H9 (cell line): Measurements from ENCODE around the gene LMF2. TPM values are rescaled to one million over a fixed set of nuclear protein-coding genes. Genes with fewer than 3 reads are reported as not detected.

Source experiments
- DNase-seq: peaks from one replicate; pipeline ENCODE4 v3.0.0-alpha.2; 2017
- H2AFZ ChIP-seq: one replicate; pipeline ENCODE4 v1.6.1; 2013; ENCODE audit warnings: mild to moderate bottlenecking, low read length, control low read depth, moderate library complexity
- H2AK5ac ChIP-seq: 2 replicates; pipeline ENCODE4 v1.6.1; 2013; ENCODE audit warnings: low read length, control low read depth, mixed read lengths; ENCODE audit not compliant: insufficient read length
- H2BK120ac ChIP-seq: one replicate; pipeline ENCODE4 v1.6.1; 2013; ENCODE audit warnings: low read depth, mild to moderate bottlenecking, low read length, control low read depth, inconsistent platforms; ENCODE audit not compliant: poor library complexity, severe bottlenecking
- H2BK12ac ChIP-seq: 2 replicates; pipeline ENCODE4 v1.6.1; 2013; ENCODE audit warnings: low read length, control low read depth, mixed read lengths, low read depth; ENCODE audit not compliant: insufficient read length
- H2BK15ac ChIP-seq: 2 replicates; pipeline ENCODE4 v1.6.1; 2013; ENCODE audit warnings: low read depth, low read length, control low read depth
- H2BK20ac ChIP-seq: one replicate; pipeline ENCODE4 v1.6.1; 2013; ENCODE audit warnings: low read depth, mild to moderate bottlenecking, low read length, control low read depth, inconsistent platforms; ENCODE audit not compliant: poor library complexity, severe bottlenecking
- H2BK5ac ChIP-seq: 2 replicates; pipeline ENCODE4 v1.6.1; 2013; ENCODE audit warnings: low read length, control low read depth, mixed read lengths; ENCODE audit not compliant: insufficient read length
- H3K14ac ChIP-seq: 2 replicates; pipeline ENCODE4 v1.6.1; 2013; ENCODE audit warnings: low read length, control low read depth; ENCODE audit not compliant: insufficient read depth
- H3K18ac ChIP-seq: 2 replicates; pipeline ENCODE4 v1.6.1; 2013; ENCODE audit warnings: low read depth, mild to moderate bottlenecking, mixed read lengths, low read length, control low read depth; ENCODE audit not compliant: insufficient read length
- H3K23ac ChIP-seq: 2 replicates; pipeline ENCODE4 v1.6.1; 2013; ENCODE audit warnings: low read length, control low read depth, mixed read lengths, low read depth; ENCODE audit not compliant: insufficient read length
- H3K23me2 ChIP-seq: 2 replicates; pipeline ENCODE4 v1.6.1; 2013; ENCODE audit warnings: low read depth, mild to moderate bottlenecking, mixed read lengths, low read length, control low read depth; ENCODE audit not compliant: insufficient read length, poor library complexity, severe bottlenecking
- H3K27ac ChIP-seq: 2 replicates; pipeline ENCODE4 v1.5.1; 2013; ENCODE audit warnings: low read length, control low read depth, mixed read lengths, low read depth; ENCODE audit not compliant: insufficient read length
- H3K27me3 ChIP-seq: 2 replicates; pipeline ENCODE4 v1.6.1; 2013; ENCODE audit warnings: low read length, control low read depth, inconsistent platforms; ENCODE audit not compliant: insufficient read depth
- H3K4ac ChIP-seq: 2 replicates; pipeline ENCODE4 v1.6.1; 2013; ENCODE audit warnings: low read depth, mild to moderate bottlenecking, control low read depth, inconsistent platforms, low read length, moderate library complexity
- H3K4me1 ChIP-seq: 2 replicates; pipeline ENCODE4 v1.6.1; 2013; ENCODE audit warnings: low read length, control low read depth, inconsistent platforms; ENCODE audit not compliant: insufficient read depth
- H3K4me2 ChIP-seq: 2 replicates; pipeline ENCODE4 v1.6.1; 2013; ENCODE audit warnings: low read length, control low read depth, mixed read lengths; ENCODE audit not compliant: insufficient read length, insufficient read depth
- H3K56ac ChIP-seq: 2 replicates; pipeline ENCODE4 v1.6.1; 2013; ENCODE audit warnings: low read depth, mild to moderate bottlenecking, mixed read lengths, low read length, control low read depth; ENCODE audit not compliant: insufficient read length
- H3K79me1 ChIP-seq: 2 replicates; pipeline ENCODE4 v1.6.1; 2013; ENCODE audit warnings: low read depth, mild to moderate bottlenecking, moderate library complexity, low read length, control low read depth, inconsistent platforms; ENCODE audit not compliant: insufficient read depth, poor library complexity, severe bottlenecking
- H3K79me2 ChIP-seq: 2 replicates; pipeline ENCODE4 v1.6.1; 2013; ENCODE audit warnings: low read length, control low read depth, inconsistent platforms; ENCODE audit not compliant: insufficient read depth
- H3K9ac ChIP-seq: 2 replicates; pipeline ENCODE4 v1.6.1; 2013; ENCODE audit warnings: low read length, control low read depth, mixed read lengths; ENCODE audit not compliant: insufficient read length; ENCODE audit errors: extremely low read depth
- H3K9me3 ChIP-seq: one replicate; pipeline ENCODE4 v1.6.1; 2013; ENCODE audit warnings: low read depth, low read length, inconsistent platforms; ENCODE audit not compliant: control insufficient read depth
- H3T11ph ChIP-seq: one replicate; pipeline ENCODE4 v1.6.1; 2013; ENCODE audit warnings: mild to moderate bottlenecking, low read length, control low read depth, inconsistent platforms
- H4K20me1 ChIP-seq: one replicate; pipeline ENCODE4 v1.6.1; 2013; ENCODE audit not compliant: control insufficient read depth, insufficient read length, insufficient read depth
- H4K5ac ChIP-seq: 2 replicates; pipeline ENCODE4 v1.6.1; 2013; ENCODE audit warnings: low read depth, mild to moderate bottlenecking, mixed read lengths, low read length, control low read depth; ENCODE audit not compliant: insufficient read length
- H4K8ac ChIP-seq: replicated peaks from 2 replicates; pipeline ENCODE4 v1.6.1; 2013; ENCODE audit warnings: low read length, control low read depth, mixed read lengths, low read depth; ENCODE audit not compliant: insufficient read length
- H4K91ac ChIP-seq: 2 replicates; pipeline ENCODE4 v1.6.1; 2013; ENCODE audit warnings: low read depth, mild to moderate bottlenecking, moderate library complexity, mixed read lengths, low read length, control low read depth; ENCODE audit not compliant: insufficient read length
- H3K27ac Mint-ChIP-seq, 3 experiments: 2 replicates in 2 of 3; 3 replicates in 1 of 3; pipeline ENCODE4 v1.8.0; 2020 to 2021; ENCODE audit warnings: mixed read lengths in 3 of 3, mild to moderate bottlenecking in 1 of 3, moderate library complexity in 1 of 3
- H3K27me3 Mint-ChIP-seq: 2 replicates; pipeline ENCODE4 v1.8.0; 2021; ENCODE audit warnings: low read depth, mild to moderate bottlenecking, moderate library complexity, mixed read lengths
- H3K36me3 Mint-ChIP-seq, 3 experiments: 2 replicates in 2 of 3; 3 replicates in 1 of 3; pipeline ENCODE4 v1.8.0; 2020 to 2021; ENCODE audit warnings: low read depth in 3 of 3, mixed read lengths in 3 of 3; ENCODE audit not compliant: insufficient read depth in 1 of 3
- H3K4me1 Mint-ChIP-seq, 2 experiments: 2 replicates each; pipeline ENCODE4 v1.8.0; 2020; ENCODE audit warnings: mixed read lengths in 2 of 2
- H3K4me3 Mint-ChIP-seq, 2 experiments: 2 replicates in 1 of 2; 3 replicates in 1 of 2; pipeline ENCODE4 v1.8.0; 2020 to 2021; ENCODE audit warnings: mild to moderate bottlenecking in 2 of 2, mixed read lengths in 2 of 2, moderate library complexity in 1 of 2
- H3K9me3 Mint-ChIP-seq, 2 experiments: 2 replicates in 1 of 2; 3 replicates in 1 of 2; pipeline ENCODE4 v1.8.0; 2020; ENCODE audit warnings: mild to moderate bottlenecking in 2 of 2, mixed read lengths in 2 of 2, moderate library complexity in 1 of 2
- CTCF ChIP-seq: fragments of 200-600 bp; sonication (generic); conservative IDR thresholded peaks from 3 replicates; pipeline ENCODE4 v1.8.0; 2021; ENCODE audit warnings: antibody characterized with exemption, mild to moderate bottlenecking
- WGBS: extraction: QIAGEN DNeasy Blood & Tissue Kit; methylation state at CpG from one replicate; pipeline ENCODE4 v1.1.7; 2013; ENCODE audit warnings: missing lambda C conversion rate, low lambda C conversion rate, mixed read lengths; ENCODE audit not compliant: insufficient read length; ENCODE audit errors: extremely low coverage; 5-methylcytosine and 5-hydroxymethylcytosine counted together
- total RNA-seq: library from RNA; stranded (reverse); gene quantifications from 2 replicates; pipeline ENCODE4 v1.2.1, GENCODE V29; 2021

The LMF2 gene
- total RNA-seq, 1 experiment from 2014 or later, result 43.6 TPM

- Mint-ChIP-seq H3K4me3 (no peak overlapping the region), H3K9me3 (no peaks in the 10 kb centered on the region), H3K27ac (no peak overlapping the region), H3K27me3 (peaks cover 6% of the 10 kb centered on the region), H3K36me3 (peaks cover 0 to 2% (median 0%) of the 10 kb centered on the region in 3 experiments; a peak in 1 of 7 replicates), H3K4me1 (peaks cover 3 to 6% of the 10 kb centered on the region in 2 experiments; a peak in 2 of 4 replicates)
- Histone ChIP-seq H2AFZ (no peak overlapping the region), H3K18ac (no peak overlapping the region), H4K91ac (no peak overlapping the region), H3T11ph (no peak overlapping the region), H3K4me1 (no peaks in the 10 kb centered on the region), H3K27ac (no peak overlapping the region), H2BK20ac (no peak overlapping the region), H3K23ac (no peak overlapping the region), H3K79me1 (no peaks in the 10 kb centered on the region), H4K5ac (no peak overlapping the region), H3K9me3 (no peaks in the 10 kb centered on the region), H3K23me2 (no peaks in the 10 kb centered on the region), H2AK5ac (no peak overlapping the region), H2BK5ac (no peak overlapping the region), H4K20me1 (no peaks in the 10 kb centered on the region), H2BK15ac (no peak overlapping the region), H2BK12ac (no peak overlapping the region), H3K9ac (no peak overlapping the region), H3K27me3 (no peaks in the 10 kb centered on the region), H3K4ac (no peak overlapping the region), H3K79me2 (no peaks in the 10 kb centered on the region), H3K4me2 (no peak overlapping the region), H2BK120ac (no peak overlapping the region), H3K56ac (no peak overlapping the region), H4K8ac (no peak overlapping the region), H3K14ac (no peak overlapping the region)
- WGBS, result no CpG with 5 or more reads among the region's 23 CpGs
- no peak for TF ChIP-seq CTCF
- DNase-seq, result no peak
These were observed 20.1 kb downstream of the LMF2 start for GRCh38 chr22:50487290-50488005.
